ENCODE measurements around the gene C19orf44. TPM values are rescaled to one million over a fixed set of nuclear protein-coding genes. Genes with fewer than 3 reads are reported as not detected.

C19orf44 gene
- total RNA-seq, 1 donor from 2014 or later, result 12.3 TPM

DNA sequence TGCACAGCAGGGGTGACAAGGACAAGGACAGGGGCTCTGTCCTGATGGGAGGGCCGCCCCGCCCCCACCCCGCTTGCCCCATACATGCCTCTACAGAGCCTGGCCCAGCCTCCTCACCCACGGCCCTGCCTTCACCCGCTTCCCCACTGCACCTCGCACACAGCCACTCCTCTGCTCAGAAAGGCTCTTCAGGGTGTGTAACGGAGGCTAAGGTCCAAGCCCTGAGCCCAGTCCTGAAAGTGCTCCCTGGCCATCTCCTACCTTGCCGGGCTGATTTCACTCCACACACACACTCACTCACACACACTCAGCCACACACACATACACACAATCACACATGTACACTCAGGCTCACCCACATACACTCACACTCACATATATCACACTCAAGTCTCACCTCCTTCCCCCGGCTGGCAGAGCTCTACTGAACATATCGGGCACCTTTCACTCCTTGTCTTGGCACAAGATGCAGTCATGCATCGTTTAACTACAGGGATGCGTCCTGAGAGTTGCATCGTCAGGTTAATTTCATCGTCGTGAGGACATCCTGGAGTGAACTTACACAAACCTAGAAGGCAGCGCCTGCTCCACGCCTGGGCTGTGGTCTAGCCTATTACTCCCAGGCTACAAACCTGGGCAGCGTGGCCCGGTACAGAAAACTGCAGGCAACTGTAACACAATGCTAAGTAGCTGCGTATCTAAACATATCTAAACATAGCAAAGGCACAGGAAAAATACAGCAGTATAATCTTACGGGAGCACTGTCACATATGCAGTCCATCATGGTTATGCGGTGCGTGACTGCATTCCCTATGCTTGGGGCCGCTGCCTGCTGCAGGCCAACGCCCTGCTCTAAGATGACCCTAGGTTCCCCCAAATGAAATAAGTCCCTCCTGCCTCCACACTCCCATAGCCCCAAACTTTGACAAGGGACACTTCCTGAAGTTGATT is 37.5 kb upstream of the C19orf44 start:
- Mint-ChIP-seq H3K9me3 (ENCODE audit: low read depth) (no peaks in the 10 kb centered on the region), H3K27me3 (no peaks in the 10 kb centered on the region), H3K27ac (peak overlapping the region; percentile 3), H3K4me3 (ENCODE audit: low read depth) (no peak overlapping the region), H3K4me1 (ENCODE audit: low read depth) (peaks cover 43% of the 10 kb centered on the region), H3K36me3 (ENCODE audit: insufficient read depth) (peaks cover 1% of the 10 kb centered on the region)
- TF ChIP-seq, protein P1, sequence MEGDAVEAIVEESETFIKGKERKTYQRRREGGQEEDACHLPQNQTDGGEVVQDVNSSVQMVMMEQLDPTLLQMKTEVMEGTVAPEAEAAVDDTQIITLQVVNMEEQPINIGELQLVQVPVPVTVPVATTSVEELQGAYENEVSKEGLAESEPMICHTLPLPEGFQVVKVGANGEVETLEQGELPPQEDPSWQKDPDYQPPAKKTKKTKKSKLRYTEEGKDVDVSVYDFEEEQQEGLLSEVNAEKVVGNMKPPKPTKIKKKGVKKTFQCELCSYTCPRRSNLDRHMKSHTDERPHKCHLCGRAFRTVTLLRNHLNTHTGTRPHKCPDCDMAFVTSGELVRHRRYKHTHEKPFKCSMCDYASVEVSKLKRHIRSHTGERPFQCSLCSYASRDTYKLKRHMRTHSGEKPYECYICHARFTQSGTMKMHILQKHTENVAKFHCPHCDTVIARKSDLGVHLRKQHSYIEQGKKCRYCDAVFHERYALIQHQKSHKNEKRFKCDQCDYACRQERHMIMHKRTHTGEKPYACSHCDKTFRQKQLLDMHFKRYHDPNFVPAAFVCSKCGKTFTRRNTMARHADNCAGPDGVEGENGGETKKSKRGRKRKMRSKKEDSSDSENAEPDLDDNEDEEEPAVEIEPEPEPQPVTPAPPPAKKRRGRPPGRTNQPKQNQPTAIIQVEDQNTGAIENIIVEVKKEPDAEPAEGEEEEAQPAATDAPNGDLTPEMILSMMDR (IDR thresholded peaks at IDR 0.05; ENCODE audit: unreplicated experiment), result no peak
- no peak for DNase-seq (ENCODE audit: low spot score, unreplicated experiment)

DNA sequence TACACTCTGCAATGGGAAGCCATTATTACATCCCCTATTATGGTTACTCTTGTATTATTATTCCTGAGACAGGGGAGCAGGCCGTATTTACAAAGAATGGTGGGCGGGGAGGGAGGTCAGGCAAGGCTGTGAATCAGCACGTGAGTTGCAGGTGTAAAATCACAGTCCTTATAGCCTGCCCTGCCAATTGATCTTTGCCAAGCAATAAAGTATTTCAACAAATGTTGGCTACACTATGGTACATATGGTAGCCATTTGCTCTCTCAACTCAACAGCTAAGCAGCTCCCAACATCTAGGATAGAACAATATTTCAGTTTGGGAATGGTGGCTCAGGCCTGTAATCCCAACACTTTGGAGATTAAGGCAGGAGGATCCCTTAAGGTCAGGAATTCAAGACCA is 36.5 kb upstream of the C19orf44 start:
- TF ChIP-seq, protein P1 (IDR thresholded peaks at IDR 0.05; ENCODE audit: unreplicated experiment), result no peak
- H3K4me1 Mint-ChIP-seq (ENCODE audit: low read depth), result peaks cover 43% of the 10 kb centered on the region
- H3K4me3 Mint-ChIP-seq (ENCODE audit: low read depth), result no peak overlapping the region
- peak overlapping the region; percentile 21 for H3K27ac Mint-ChIP-seq
- no peaks in the 10 kb centered on the region for H3K9me3 Mint-ChIP-seq (ENCODE audit: low read depth)
- no peaks in the 10 kb centered on the region for H3K27me3 Mint-ChIP-seq
- peaks cover 1% of the 10 kb centered on the region for H3K36me3 Mint-ChIP-seq (ENCODE audit: insufficient read depth)
- no peak for DNase-seq (ENCODE audit: low spot score, unreplicated experiment)

DNA sequence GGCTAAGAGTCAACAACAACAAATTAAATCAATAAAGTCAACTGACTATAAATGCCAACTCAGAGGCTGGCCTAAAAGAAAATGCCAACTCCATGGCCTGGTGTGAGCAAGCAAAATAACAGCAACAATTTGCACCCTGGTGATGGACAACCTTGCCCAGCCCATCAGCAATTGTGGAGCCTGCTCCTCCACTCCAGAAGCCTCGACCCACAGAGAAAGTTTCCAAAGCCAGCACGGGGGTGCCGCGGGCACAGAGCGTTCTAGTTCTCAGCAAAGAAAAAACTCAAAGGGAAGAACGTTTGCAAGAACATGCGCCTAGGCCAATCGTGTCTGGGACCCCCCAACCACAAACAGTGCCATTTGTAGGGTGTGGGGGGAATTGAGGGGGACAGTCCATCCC is 35.7 kb upstream of the C19orf44 start:
- Mint-ChIP-seq H3K9me3 (ENCODE audit: low read depth) (no peaks in the 10 kb centered on the region), H3K27ac (no peak overlapping the region), H3K27me3 (no peaks in the 10 kb centered on the region), H3K36me3 (ENCODE audit: insufficient read depth) (peaks cover 1% of the 10 kb centered on the region), H3K4me1 (ENCODE audit: low read depth) (peaks cover 45% of the 10 kb centered on the region), H3K4me3 (ENCODE audit: low read depth) (no peak overlapping the region)
- no peak for DNase-seq (ENCODE audit: low spot score, unreplicated experiment)
- TF ChIP-seq, protein P1 (IDR thresholded peaks at IDR 0.05; ENCODE audit: unreplicated experiment), result no peak

DNA sequence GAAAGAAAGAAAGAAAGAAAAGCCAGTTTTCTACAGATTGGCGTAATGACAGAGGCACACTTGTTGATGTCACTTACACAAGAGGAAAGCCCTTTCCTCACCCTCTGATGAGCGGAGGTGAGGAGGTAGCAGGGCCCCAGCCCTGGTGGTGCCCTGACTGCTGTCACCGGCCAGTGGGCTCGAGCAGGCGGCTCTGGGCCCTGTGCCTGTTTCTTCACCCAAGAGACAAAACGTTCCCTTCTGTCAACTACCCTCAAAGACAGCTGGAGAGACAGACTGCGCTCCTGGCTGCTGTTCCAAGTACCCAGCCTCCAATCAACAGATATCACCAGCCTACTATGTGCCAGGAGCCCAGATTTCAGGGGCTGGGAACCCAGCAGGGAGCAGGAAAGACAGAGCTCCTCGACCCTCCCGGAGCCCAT is 34.6 kb upstream of the C19orf44 start:
- no peaks in the 10 kb centered on the region for H3K9me3 Mint-ChIP-seq (ENCODE audit: low read depth)

DNA sequence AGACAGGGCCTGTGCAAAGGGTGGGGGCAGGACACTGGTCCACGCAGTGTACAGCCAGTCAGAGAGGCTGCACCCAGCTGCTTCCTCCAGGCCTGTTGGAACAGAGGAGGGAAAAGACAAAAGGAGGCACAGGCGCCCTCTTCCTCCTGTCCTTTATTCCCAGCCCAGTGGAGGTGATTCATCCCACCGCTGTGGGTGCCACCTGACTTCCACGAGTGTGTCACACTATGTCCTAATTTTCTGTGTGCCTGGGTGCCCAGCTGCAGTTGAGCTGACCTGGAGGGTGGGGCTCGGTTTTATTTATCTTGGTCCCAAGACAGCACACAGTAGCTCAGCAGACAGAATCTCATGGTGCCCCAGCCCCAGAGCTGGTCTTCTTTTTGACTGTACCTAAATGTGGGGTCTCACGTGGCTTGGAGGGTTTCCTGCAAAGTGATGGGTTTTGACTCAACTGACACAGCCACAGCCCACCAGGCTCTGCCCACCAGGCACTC is 33.4 kb upstream of the C19orf44 start:
- no peak overlapping the region for H3K27ac Mint-ChIP-seq
- H3K4me1 Mint-ChIP-seq (ENCODE audit: low read depth), result peaks cover 33% of the 10 kb centered on the region
- no peak overlapping the region for H3K4me3 Mint-ChIP-seq (ENCODE audit: low read depth)
- no peak for DNase-seq (ENCODE audit: low spot score, unreplicated experiment)
- TF ChIP-seq, protein P1 (IDR thresholded peaks at IDR 0.05; ENCODE audit: unreplicated experiment), result no peak
- H3K9me3 Mint-ChIP-seq (ENCODE audit: low read depth), result no peaks in the 10 kb centered on the region
- peaks cover 2% of the 10 kb centered on the region for H3K36me3 Mint-ChIP-seq (ENCODE audit: insufficient read depth)
- no peaks in the 10 kb centered on the region for H3K27me3 Mint-ChIP-seq

More for the DNA sequence above, 34.6 kb upstream of the C19orf44 start:
- TF ChIP-seq, protein P1 (IDR thresholded peaks at IDR 0.05; ENCODE audit: unreplicated experiment), result no peak
- Mint-ChIP-seq H3K27ac (no peak overlapping the region), H3K4me3 (ENCODE audit: low read depth) (no peak overlapping the region), H3K4me1 (ENCODE audit: low read depth) (peaks cover 39% of the 10 kb centered on the region), H3K27me3 (no peaks in the 10 kb centered on the region), H3K36me3 (ENCODE audit: insufficient read depth) (peaks cover 2% of the 10 kb centered on the region)
- no peak for DNase-seq (ENCODE audit: low spot score, unreplicated experiment)

All from progenitor cell of endocrine pancreas (in vitro differentiated cells).